ENCODE results near the gene YES1.
"Not testable (repeated sequence)": the region's sequence is repeated elsewhere in the genome, so short reads cannot be mapped to it uniquely, and the experiment has no call there.

The YES1 gene

GRCh38 chr18:717003-717402 is 95.0 kb downstream of the YES1 start:
- FAIRE-seq, result no peak

- FAIRE-seq, result no peak
These were observed 96.4 kb downstream of the YES1 start for GRCh38 chr18:715626-716025.

GRCh38 chr18:713135-713490 is 98.9 kb downstream of the YES1 start:
- FAIRE-seq, result no peak

GRCh38 chr18:712401-713134 is 99.5 kb downstream of the YES1 start, which contains the start of gene ENOSF1:
TSS of gene ENOSF1 (minus strand) at chr18:712630. CDS start at chr18:712587, 43 bp downstream.
- no peak for FAIRE-seq

- no peak for FAIRE-seq
These were observed 100.2 kb downstream of the YES1 start for GRCh38 chr18:711657-712400.

- no peak for FAIRE-seq
These were observed 100.8 kb downstream of the YES1 start for GRCh38 chr18:711310-711656.

- FAIRE-seq, result no peak
These were observed 101.4 kb downstream of the YES1 start for GRCh38 chr18:710418-711300.

- FAIRE-seq, result no peak
These were observed 102.3 kb downstream of the YES1 start for GRCh38 chr18:709771-710170.

- no peak for FAIRE-seq
These were observed 103.9 kb downstream of the YES1 start for GRCh38 chr18:708096-708495.

GRCh38 chr18:706405-706804 is 105.6 kb downstream of the YES1 start:
- FAIRE-seq, result no peak

- no peak for FAIRE-seq
These were observed 108.7 kb downstream of the YES1 start for GRCh38 chr18:703213-703967.

- FAIRE-seq, result no peak
These were observed 114.2 kb downstream of the YES1 start for GRCh38 chr18:697800-698199.

- FAIRE-seq, result no peak
These were observed 115.0 kb downstream of the YES1 start for GRCh38 chr18:697012-697411.

- no peak for FAIRE-seq
These were observed 118.4 kb downstream of the YES1 start for GRCh38 chr18:693466-694187.

- no peak for FAIRE-seq
These were observed 119.2 kb downstream of the YES1 start for GRCh38 chr18:692824-693223.

- FAIRE-seq, result no peak
These were observed 123.7 kb downstream of the YES1 start for GRCh38 chr18:688323-688722.

GRCh38 chr18:686339-687111 is 125.5 kb downstream of the YES1 start:
- FAIRE-seq, result no peak

GRCh38 chr18:685438-685837 is 126.6 kb downstream of the YES1 start:
- no peak for FAIRE-seq

- no peak for FAIRE-seq
These were observed 128.5 kb downstream of the YES1 start for GRCh38 chr18:683531-683930.

GRCh38 chr18:682833-683232 is 129.2 kb downstream of the YES1 start:
- FAIRE-seq, result no peak

- not testable (repeated sequence) for FAIRE-seq
These were observed 129.6 kb downstream of the YES1 start for GRCh38 chr18:682416-682815.

Data from A204.1 (cell line).